Measurements from ENCODE around the gene SPECC1L.

SPECC1L gene

GRCh38 chr22:24390576-24390975, 119.9 kb downstream of the SPECC1L start:
- DNase-seq (ENCODE audit: low read depth, low spot score) = no peak
- no peak overlapping the region for H3K27ac ChIP-seq

DNA sequence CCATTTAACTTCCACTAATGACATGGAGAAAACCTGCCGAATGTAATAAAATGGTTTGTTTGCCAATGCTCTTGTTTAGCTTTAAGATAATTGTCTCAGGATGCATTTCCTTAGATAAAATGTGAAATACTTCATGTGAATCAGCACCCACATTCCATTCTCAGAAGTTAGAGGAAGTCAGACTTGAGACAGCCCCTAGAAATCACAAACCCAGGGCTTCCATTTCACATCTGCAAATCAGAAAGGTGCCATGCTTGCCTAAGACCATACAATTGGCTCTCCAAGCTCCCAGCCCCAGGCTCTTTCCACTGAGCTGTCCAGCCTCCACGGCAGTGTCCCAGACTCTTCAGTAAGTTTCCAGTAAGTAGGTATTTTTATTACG, 121.2 kb downstream of the SPECC1L start:
- H3K27ac ChIP-seq = peak overlapping the region; percentile 69
- no peak for DNase-seq (ENCODE audit: low read depth, low spot score)

- DNase-seq (ENCODE audit: low read depth, low spot score) = no peak
- peak overlapping the region; percentile 69 for H3K27ac ChIP-seq
Observed at GRCh38 chr22:24392218-24392931, 121.7 kb downstream of the SPECC1L start.

DNA sequence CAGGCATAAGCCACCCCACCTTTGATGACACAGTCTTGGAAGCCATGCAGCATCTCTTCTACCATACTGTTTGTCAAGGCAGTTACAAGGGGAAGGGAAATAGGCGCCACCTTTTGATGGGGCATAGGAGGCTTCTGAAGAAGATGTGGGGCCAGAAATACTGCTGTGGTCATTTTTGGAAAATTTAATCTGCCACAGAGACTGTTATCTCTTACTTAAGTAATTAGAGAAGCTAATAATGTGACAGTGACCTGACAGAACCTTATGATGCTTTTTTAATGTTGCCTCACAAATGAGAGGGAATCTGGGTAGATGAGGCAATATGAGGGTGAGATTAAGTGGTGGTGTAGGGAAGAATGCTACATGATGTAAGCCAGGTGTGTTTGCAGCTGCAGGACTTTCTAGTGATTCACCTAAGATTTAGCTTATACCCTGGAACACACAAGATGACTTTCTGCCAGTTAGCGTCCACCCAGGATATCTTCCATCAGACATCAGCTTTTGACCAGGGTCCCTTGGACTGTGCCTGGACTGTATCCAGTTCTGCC, 122.5 kb downstream of the SPECC1L start:
- DNase-seq (ENCODE audit: low read depth, low spot score) = no peak
- H3K27ac ChIP-seq = peak overlapping the region; percentile 69

- peak overlapping the region; percentile 69 for H3K27ac ChIP-seq
- DNase-seq (ENCODE audit: low read depth, low spot score) = no peak
Observed at GRCh38 chr22:24393848-24394247, 123.2 kb downstream of the SPECC1L start.

DNA sequence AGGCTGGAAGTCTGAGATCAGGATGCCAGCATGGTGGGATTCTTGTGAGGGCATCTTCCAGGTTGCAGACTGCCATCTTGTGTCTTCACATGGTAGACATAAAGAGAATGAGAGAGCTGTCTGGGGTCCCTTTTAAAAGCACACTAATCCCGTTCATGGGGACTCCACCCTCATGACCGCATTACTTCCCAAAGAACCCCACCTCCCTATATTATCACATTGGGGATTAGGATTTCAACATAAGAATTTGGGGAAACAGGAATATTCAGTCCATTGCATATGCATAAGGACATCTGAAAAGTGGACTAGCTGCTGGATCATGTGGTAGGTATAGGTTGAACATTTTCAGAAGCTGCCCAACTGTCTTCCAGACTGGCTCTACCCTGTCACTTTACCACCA, 123.6 kb downstream of the SPECC1L start:
- H3K27ac ChIP-seq = no peak overlapping the region
- no peak for DNase-seq (ENCODE audit: low read depth, low spot score)

GRCh38 chr22:24398409-24398808, 127.8 kb downstream of the SPECC1L start:
- no peak for DNase-seq (ENCODE audit: low read depth, low spot score)
- no peak overlapping the region for H3K27ac ChIP-seq

- no peak overlapping the region for H3K27ac ChIP-seq
- no peak for DNase-seq (ENCODE audit: low read depth, low spot score)
Observed at GRCh38 chr22:24400034-24400725, 129.5 kb downstream of the SPECC1L start.

DNA sequence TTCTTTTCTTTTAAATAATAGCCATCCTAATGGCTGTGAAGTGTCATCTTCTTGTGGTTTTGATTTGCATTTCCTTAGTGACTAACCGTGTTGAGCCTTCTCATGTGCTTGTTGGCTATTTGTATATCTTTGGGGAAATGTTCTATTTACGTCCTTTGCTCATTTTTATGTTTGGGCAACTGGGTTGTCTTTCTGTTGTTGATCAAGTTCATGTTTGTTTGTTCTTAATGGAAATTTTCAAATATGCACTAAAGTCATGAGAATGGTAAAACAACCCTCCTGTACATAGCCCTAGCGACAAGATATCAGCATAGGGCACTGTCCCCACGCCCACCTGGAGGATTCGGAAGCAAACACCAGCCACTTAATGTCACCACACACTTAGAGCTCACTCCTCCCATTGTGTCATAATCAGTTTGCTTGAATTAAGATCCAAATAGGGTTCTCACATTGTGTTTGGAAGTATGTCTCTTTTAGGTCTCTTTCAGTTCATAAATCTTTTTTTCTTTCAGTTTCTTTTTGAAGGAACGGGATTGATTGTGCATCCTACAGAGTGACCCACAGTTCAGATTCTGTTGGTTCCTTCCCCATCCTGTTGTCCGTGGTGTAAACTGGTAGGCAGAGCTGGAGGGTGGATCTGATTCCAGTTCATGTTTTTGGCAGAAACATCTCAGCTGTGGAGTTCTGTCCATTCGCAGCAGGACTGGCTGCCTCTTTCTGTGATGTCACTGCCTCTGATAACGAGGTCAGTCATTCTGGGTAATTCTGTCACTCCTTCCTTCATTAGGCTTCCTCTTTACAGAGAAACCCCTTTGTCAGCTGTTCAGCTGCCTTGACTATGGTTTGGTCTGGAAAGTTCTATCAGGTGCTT, 130.3 kb downstream of the SPECC1L start:
- no peak overlapping the region for H3K27ac ChIP-seq
- DNase-seq (ENCODE audit: low read depth, low spot score) = no peak

DNA sequence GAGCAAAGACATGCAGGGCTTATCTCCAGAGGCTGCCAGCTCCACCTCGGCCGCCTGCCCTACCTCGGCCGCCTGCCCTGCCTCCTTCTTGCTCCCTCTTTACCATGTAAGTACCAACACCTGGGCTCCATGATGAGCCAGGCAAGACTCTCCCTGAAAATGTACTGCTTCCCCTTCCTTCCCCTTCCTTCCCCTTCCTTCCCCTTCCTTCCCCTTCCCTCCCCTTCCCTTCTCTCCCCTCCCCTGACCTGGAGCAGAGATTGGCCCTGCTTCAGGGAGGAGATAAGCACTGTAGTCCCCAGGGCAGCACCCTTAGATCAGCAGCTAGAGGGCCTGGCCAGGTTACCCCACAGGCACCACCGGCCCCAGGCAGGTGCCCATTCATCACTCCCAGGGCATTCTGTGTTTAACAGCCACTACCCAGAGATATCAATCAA, 131.3 kb downstream of the SPECC1L start:
- DNase-seq (ENCODE audit: low read depth, low spot score) = no peak
- H3K27ac ChIP-seq = no peak overlapping the region

GRCh38 chr22:24402460-24403192, 132.0 kb downstream of the SPECC1L start:
- peak; percentile 79 for DNase-seq (ENCODE audit: low read depth, low spot score)
- H3K27ac ChIP-seq = no peak overlapping the region

DNA sequence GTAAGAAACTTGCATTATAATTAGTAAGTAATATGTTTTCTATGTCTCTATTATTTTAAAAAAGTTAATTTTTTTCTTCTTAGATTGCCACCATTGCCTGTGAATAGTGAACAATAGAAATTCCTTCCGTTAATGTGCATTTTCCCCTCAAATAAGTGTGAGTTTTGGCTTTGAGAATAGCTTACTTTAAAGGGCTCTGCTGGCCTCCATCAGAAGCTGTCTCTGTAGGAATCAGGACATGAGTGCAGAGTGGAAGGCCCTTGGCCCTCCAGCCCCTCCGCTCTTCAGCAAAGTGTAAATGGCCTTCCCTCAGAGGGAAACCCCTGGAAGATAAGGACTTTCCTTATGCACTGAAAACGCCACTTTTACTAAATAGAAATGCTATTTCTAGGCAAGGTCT, 132.7 kb downstream of the SPECC1L start:
- H3K27ac ChIP-seq = no peak overlapping the region
- no peak for DNase-seq (ENCODE audit: low read depth, low spot score)

DNA sequence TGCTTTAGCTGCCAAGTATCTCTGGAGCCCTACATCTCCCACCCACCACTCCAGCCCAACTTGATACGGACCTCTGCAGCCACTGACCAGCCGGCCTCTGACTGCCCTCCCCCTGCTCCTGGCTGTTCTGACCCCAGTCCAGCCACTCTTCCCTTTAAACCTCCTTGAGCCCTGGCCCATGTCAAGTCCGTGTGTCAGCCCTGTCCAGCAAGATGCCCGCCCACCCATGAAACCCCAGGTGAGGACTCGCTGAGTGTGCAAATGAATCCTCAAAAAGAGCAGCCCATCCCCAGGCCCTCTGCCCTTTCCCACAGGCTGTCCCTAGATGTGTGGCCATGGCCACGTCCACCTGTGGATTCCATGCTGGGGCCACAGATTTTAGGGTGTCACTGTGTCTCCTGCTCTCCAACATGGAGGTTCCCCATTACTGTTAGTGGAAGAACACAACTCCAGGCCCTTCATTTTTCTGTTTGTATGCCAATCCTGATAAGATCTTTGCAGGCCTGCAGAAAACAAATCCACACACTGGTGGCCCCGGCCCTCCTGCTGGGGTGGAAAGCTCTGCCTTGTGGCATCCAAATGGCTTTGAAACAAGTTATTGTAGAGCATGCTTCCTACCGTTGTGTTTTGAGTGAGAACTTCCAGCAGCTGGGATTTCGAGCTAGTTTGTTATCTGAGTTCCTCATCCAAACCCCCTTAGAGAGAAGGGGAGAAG, 134.1 kb downstream of the SPECC1L start:
- H3K27ac ChIP-seq = no peak overlapping the region
- DNase-seq (ENCODE audit: low read depth, low spot score) = no peak

GRCh38 chr22:24405631-24406321, 135.1 kb downstream of the SPECC1L start:
- DNase-seq (ENCODE audit: low read depth, low spot score) = no peak
- H3K27ac ChIP-seq = no peak overlapping the region

DNA sequence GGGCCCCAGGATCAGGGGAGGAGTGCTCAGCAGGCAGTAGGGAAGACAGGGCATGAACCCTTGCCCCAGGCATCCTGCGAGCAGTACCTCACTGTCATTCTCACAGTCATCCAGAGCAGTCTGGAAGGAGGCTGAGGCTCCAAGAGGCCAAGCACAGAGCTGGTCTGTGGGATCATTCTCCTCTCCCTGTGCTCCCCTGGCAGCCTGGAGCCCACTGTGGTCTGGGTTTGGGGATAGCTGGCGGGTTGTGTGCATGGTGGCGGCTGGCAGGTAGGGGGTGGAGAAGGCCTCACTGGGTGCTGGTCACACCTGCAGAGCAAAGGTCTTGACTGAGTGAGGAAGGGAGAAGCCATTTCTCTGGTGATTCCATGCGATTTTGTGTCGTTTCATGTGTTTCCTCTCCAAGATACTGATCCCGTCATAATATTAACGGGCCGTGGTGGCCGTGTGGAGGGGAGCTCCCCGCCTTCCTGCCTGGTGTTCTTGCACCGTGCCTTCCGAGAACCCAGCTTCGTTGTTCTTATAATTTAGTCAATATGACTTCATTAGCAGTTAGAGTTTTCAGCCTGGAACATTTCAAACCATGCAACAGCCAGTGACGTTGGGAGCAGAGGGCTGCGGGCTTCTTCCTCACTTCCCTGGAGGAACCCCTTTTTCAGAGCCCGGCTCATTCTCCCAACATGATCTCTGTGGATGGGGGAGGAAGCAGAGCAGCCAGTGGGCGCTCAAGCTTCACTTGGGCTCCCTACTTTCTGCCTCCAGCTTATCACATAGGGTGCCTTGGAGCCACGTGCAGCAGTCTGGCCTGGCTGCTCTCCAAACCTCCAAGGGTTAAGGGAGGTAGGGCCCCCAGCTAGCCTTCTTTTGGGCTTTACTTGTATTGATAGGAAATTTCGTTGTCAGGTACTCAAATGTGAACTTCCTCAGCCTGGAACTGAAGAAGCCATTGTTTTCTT, 136.0 kb downstream of the SPECC1L start:
- DNase-seq (ENCODE audit: low read depth, low spot score) = no peak
- no peak overlapping the region for H3K27ac ChIP-seq

- DNase-seq (ENCODE audit: low read depth, low spot score) = no peak
- H3K27ac ChIP-seq = no peak overlapping the region
Observed at GRCh38 chr22:24407278-24407665, 136.6 kb downstream of the SPECC1L start.

DNA sequence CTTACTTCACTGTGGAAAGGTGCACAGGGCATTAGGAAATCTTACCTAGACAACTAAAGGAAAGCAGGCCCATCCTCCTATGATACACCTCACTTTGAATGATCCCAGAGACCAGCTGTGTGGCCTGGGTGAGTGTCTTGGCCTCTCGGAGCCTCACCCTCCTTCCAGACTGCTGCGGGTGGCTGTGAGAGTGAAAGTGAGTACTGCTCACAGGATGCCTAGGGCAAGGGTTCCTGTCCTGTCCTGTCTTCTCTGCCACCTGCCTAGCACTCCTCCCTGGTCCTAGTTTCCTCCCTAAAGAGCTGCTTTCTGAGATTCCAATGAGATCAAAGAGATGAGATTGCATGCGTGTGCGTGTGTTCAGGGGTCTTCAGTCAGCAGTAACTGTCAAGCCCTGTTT, 137.3 kb downstream of the SPECC1L start:
- no peak for DNase-seq (ENCODE audit: low read depth, low spot score)
- no peak overlapping the region for H3K27ac ChIP-seq

GRCh38 chr22:24408630-24409029, 138.0 kb downstream of the SPECC1L start:
- no peak overlapping the region for H3K27ac ChIP-seq
- DNase-seq (ENCODE audit: low read depth, low spot score) = no peak
